ENCODE measurements around the gene RTEL1. TPM values are rescaled to one million over a fixed set of nuclear protein-coding genes. Genes with fewer than 3 reads are reported as not detected.

The RTEL1 gene
- total RNA-seq, 1 donor from 2014 or later = 34.1 TPM

DNA sequence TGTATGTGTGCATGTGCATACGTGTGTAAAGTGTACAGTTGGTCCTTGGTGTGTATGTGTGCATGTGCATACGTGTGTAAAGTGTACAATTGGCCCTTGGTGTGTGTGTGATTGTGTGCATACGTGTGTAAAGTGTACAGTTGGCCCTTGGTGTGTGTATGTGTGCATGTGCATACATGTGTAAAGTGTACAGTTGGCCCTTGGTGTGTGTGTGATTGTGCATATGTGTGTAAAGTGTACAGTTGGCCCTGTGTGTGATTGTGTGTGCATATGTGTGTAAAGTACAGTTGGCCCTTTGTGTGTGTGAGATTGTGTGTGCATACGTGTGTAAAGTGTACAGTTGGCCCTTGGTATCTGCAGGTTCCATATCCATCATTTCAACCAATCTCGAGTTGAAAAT is 73.3 kb downstream of the RTEL1 start:
- no peak for ATAC-seq
- DNase-seq (ENCODE audit: low spot score) = no peak
- intact Hi-C loops (cut with DNase I) = no loop called here

DNA sequence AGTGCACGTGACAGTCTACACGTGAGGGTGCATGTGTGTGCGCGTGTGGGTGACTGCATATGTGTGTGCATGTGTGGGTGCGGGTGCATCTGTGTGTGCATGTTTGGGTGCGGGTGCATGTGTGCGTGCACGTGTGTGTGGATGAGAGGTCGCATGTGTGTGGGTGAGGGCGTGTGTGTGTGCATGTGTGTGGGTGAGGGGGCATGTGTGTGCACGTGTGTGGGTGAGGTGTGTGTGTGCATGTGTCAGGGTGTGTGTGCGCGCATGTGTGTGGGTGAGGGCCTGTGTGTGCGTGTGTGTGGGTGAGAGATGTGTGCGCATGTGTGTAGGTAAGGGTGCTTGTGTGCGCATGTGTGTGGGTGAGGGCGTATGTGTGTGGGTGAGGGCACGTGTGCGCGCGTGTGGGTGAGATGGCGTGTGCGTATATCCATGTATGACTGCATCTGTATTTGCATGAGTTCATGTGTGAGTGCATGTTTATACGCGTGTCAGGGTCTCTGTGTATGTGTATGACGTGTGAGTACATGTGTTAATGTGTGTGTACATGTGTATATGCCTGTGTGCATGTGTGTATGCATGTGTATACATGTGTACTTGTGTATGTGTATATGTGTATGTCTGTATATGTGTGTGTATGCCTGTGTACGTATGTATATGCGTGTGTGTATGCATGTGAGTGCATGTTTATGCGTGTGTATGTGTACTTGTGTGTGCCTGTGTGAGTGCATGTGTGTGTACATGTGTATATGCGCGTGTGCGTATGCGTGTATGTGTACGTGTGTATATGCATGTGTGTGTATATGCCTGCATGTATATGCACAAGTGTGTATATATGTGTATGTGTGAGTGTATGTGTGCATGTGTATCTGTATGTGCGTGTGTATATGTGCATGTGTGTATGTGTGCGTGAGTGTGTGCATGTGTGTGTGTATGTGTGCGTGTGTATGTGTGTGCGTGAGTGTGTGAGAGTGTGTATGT is 74.3 kb downstream of the RTEL1 start:
- ATAC-seq = no peak
- peak; percentile 17 for DNase-seq (ENCODE audit: low spot score)
- intact Hi-C loops (cut with DNase I) = no loop called here

DNA sequence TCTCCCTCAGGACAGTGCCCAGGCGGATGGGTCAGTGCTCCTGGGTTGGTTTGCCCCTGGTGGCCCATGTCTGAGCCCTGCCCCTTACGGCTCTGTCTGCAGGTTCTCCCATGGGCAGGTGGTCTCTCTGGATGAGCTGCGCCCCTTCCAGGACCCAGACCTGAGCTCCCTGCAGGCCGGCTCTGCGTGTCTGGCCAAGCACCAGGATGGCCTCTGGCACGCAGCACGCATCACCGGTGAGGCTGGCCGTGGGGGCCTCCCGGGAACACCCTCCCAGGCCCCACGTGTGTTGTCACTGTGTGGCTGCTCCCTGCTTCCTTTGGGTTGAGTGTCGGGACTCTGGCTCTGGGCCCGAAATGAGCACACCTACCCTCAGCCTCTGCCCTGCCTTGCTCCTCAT is 75.0 kb downstream of the RTEL1 start:
- DNase-seq (ENCODE audit: low spot score) (no peak), ATAC-seq (no peak)
- intact Hi-C loops (cut with DNase I) = no loop called here

DNA sequence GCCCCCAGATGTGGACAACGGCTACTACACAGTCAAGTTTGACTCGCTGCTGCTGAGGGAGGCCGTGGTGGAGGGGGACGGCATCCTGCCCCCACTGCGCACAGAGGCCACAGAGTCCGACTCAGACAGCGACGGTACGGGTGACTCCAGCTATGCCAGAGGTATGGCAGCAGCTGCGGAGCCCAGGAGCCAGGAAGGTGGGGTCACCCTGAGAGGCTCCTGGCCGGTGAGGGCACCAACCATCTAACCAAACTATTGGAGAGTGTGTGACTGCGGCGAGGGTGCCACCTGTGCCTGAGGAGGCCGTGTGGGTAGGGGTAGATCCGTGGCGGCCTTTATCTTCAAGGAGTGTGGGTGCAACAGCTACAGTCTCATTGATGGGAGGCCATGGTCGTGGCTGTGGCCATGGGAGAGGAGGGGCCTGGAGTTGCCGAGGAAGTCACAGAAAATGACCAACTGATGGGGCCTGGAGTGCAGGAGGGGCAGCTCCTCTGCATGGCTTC is 75.5 kb downstream of the RTEL1 start:
- DNase-seq (ENCODE audit: low spot score) (peak; percentile 55), ATAC-seq (no peak)
- intact Hi-C loops (cut with DNase I) = no loop called here

DNA sequence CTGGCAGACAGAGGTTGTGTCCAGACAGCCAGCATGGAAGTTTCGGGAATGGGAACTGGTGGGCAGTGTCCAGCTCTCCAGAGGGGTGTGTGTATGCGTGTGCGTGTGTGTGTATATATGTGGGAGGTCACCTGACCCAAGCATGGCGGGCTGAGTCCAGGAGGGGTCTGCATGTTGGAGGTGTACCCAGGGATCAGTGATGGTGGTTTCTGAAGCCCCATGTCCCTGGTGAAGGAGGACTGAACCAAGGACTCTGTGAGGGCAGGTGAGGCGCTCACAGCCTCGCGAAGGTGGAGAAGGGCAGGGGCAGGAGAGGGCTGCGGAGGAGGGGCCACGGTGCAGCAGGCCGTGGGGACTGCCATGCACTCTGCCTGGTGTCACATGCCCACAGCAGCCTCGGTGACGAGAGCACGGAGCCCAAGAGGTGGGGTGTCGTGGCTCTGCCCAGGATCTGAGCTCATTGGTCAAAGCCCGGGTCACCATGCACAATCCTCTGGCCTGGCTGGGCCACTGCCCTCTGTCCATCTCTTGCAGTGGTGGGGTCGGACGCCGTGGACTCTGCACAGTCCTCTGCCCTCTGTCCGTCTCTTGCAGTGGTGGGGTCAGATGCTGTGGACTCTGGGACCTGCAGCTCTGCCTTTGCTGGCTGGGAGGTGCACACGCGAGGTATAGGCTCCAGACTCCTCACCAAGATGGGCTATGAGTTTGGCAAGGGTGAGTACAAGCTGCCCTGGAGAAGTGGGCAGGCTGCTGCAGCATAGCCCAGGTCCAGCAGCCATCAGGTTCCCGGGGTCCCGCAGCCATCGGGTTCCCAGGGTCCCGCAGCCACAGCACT is 76.2 kb downstream of the RTEL1 start:
- no peak for ATAC-seq
- DNase-seq (ENCODE audit: low spot score) = peak; percentile 53
- intact Hi-C loops (cut with DNase I) = no loop called here

DNA sequence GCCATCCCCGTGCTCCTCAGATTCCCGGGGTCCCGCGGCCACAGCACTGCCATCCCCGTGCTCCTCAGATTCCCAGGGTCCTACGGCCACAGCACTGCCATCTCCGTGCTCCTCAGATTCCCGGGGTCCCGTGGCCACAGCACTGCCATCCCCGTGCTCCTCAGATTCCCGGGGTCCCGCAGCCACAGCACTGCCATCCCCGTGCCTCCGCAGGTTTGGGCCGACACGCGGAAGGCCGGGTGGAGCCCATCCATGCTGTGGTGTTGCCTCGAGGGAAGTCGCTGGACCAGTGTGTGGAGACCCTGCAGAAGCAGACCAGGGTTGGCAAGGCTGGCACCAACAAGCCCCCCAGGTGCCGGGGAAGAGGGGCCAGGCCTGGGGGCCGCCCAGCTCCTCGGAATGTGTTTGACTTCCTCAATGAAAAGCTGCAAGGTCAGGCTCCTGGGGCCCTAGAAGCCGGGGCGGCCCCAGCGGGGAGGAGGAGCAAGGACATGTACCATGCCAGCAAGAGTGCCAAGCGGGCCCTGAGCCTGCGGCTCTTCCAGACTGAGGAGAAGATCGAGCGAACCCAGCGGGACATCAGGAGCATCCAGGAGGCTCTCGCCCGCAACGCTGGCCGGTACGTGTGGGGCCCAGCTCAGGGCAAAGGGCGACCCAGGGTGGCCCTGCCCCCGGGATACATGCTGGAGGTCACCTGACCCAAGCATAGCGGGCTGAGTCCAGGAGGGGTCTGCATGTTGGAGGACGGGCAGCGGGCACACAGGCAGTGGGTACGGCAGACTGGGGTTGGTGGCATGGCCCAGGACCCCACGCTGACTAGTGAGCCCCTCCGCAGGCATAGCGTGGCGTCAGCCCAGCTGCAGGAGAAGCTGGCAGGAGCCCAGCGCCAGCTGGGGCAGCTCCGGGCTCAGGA is 77.1 kb downstream of the RTEL1 start:
- DNase-seq (ENCODE audit: low spot score) = peak; percentile 58
- intact Hi-C loops (cut with DNase I) = no loop called here
- ATAC-seq = no peak

DNA sequence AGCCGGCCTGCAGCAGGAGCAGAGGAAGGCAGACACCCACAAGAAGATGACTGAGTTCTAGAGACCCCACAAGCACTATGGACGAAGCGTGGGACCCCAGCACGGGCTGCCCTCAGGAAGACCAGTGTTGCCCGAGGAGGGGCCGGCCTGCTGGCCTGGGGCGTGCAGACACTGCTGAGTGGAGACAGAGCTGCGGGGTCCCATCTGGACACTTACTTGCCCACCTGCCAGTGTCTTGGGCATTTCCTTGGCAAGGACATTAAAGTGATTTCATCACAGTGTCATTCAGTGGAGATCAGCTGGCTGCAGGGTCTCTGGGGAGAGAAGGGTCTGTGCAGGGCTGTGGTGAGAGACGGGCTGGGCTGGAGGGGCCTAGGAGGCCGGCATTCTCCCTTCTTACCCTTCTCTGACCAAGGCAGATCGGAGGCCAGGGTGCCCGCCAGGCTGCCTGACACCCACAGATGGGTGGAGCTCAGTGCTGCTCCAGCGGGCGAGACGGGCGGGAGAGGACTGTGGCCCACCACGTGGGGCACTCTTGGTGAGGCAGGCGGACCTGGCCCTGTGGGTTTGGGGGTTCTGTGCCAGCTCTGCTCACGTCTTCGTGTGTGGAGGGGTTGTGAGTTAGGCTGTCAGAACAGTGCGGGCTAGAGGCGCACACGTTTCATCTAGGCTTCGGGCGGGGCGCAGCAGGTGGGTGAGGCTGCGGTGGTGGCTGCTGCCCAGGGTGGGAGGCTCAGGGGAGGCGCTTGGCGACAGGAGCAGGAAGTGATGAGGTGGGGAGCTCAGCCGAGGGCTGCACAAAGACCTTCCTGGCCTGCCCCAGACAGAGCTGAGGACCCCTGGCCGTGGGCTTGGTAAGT is 78.0 kb downstream of the RTEL1 start, which contains the start of gene LIME1:
Gene LIME1, plus strand, starts transcription at position 806 of the 860 bp plus-strand sequence. CDS start 886 bp downstream, outside the sequence.
- no peak for ATAC-seq
- intact Hi-C loops (cut with DNase I) = no loop called here

DNA sequence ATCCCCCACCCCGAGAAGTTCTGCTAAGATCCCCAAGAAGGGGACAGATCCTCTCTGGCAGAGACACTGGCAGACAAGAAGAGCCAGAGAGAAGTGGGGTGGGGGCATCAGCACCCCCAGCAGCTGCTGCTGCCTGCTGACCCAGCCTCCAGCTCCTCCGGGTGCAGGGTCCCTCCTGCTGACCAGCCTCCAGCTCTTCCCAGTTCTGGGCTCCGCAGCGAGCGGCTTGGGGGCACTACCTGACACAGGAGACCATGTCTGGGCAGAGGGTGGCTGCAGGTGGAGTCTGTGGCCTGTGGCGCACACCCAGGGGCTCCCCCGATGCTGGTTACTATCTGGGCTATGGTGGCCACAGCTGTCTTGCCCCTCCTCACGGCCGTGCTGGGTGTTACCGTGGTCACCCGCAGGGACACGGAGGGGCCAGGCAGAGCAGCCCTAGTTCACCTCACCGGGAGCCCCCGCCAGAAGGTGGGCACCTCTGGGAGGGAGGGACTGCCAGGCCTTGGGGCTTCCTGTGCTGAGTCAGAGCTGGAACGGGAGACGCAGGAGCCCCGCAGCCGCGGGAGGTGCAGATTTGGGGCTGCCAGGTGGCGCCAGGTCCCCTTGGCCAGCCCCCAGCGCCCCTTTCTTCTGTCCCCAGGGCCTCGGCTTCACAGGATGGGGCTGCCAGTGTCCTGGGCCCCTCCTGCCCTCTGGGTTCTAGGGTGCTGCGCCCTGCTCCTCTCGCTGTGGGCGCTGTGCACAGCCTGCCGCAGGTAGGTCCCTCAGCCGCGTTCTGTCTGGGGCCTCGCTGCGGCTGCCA is 79.0 kb downstream of the RTEL1 start:
- ATAC-seq (no peak), DNase-seq (ENCODE audit: low spot score) (peak; percentile 63)
- intact Hi-C loops (cut with DNase I) = no loop called here

More for the DNA sequence above, 78.0 kb downstream of the RTEL1 start, which contains the start of gene LIME1:
- DNase-seq (ENCODE audit: low spot score) = peak; percentile 64

DNA sequence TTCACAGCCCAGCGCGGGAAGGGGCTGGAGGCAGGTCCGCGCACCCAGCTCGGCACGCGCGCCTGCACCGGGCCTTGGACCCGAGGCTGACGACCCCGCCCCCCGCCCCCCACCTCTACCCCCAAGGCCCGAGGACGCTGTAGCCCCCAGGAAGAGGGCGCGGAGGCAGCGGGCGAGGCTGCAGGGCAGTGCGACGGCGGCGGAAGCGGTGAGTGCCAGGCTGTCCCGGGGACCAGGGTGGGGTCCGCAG is 79.5 kb downstream of the RTEL1 start:
- ATAC-seq = no peak
- no peak for DNase-seq (ENCODE audit: low spot score)
- intact Hi-C loops (cut with DNase I) = no loop called here

DNA sequence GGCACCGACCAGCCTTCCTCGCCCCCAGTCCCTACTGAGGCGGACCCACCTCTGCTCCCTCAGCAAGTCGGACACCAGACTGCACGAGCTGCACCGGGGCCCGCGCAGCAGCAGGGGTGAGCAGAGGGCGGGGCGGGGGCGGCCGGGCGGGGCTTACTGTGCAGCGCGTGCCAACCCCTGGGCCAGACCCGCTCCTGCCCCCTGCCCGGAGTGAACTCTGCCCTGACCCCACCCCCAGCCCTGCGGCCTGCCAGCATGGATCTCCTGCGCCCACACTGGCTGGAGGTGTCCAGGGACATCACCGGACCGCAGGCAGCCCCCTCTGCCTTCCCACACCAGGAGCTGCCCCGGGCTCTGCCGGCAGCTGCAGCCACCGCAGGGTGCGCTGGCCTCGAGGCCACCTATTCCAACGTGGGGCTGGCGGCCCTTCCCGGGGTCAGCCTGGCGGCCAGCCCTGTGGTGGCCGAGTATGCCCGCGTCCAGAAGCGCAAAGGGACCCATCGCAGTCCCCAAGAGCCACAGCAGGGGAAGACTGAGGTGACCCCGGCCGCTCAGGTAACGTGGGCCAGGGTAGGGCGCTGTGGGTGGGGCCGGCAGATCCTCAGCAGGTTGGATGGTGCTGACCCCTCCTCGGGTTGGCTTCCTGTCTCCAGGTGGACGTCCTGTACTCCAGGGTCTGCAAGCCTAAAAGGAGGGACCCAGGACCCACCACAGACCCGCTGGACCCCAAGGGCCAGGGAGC is 80.0 kb downstream of the RTEL1 start:
- ATAC-seq (no peak), DNase-seq (ENCODE audit: low spot score) (peak; percentile 71)
- intact Hi-C loops (cut with DNase I) = no loop called here

DNA sequence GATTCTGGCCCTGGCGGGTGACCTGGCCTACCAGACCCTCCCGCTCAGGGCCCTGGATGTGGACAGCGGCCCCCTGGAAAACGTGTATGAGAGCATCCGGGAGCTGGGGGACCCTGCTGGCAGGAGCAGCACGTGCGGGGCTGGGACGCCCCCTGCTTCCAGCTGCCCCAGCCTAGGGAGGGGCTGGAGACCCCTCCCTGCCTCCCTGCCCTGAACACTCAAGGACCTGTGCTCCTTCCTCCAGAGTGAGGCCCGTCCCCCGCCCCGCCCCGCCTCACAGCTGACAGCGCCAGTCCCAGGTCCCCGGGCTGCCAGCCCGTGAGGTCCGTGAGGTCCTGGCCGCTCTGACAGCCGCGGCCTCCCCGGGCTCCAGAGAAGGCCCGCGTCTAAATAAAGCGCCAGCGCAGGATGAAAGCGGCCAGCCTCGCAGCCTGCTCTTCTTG is 80.6 kb downstream of the RTEL1 start:
- DNase-seq (ENCODE audit: low spot score) (peak; percentile 79), ATAC-seq (peak; percentile 11)
- intact Hi-C loops (cut with DNase I) = no loop called here

DNA sequence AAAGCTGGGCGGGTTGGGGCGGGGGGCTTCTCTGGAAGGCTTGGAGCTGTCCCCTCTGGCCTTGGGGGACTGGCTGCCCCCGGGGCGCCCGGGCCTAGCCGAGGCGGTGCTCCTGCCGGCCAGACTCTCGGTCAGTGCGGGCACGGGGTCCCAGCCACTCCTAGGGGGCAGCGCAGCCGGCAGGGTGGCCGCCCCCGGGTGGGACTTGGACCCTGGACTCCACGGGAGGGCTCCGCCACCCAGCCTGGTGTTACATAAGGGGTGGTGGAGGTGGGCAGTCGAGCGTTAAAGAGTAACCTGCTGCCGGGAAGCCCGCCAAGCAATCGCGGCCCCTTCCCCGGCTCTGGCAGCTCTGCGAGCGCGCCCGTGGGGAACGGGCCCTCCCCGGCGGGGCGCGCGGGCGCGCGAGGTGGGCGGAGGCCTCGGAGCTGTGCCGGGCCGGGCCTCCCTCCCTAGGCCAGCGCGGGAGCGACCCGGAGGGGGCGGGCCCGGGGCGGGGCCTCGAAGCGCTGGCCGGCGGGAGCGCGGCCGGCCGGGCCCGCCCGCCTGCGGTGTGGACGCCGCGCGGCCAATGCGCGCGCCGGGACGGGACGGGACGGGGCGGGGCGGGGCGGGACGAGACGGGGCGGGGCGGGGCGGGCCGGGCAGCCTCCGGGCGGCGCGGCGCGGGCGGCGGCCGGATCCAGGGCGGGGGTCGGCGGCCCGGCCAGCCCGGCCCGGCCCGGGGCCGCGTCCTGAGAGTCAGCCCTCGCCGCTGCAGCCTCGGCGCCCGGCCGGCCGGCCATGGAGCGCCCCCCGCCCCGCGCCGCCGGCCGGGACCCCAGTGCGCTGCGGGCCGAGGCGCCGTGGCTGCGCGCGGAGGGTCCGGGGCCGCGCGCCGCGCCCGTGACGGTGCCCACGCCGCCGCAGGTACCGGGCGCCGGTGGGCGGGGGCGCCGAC is 81.3 kb downstream of the RTEL1 start, which contains the start of gene SLC2A4RG:
Gene SLC2A4RG, plus strand, starts transcription at position 647 of the 940 bp plus-strand sequence. Its CDS starts 137 bp downstream, at position 784.
- intact Hi-C loops (cut with DNase I) = loop anchor here (10.0 kb wide), 1 partner anchor 75 kb away; no protein-coding TSS in a partner anchor
- peak; percentile 89 for DNase-seq (ENCODE audit: low spot score)
- peak; percentile 51 for ATAC-seq

DNA sequence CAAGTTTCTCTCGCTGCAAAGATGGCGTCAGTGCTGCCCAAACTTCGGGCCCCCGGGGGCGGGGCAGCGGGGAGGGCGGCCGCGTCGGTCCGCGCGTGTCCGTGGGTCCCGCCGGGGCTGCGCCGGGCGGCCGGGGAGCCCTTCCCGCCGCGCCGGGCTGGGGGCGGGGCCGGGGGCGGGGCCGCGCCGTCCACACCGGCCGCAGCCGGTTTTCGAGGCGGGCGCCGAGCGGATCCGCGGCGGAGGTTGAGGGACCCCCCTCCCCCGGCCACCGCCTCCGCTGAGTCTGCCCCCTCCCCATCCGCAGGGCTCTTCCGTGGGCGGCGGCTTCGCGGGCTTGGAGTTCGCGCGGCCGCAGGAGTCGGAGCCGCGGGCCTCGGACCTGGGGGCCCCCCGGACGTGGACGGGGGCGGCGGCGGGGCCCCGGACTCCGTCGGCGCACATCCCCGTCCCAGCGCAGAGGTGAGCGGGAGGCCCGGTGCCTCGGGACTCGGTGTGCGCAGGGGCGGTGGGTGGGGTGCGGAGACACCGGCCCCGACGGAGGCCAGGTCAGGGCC is 82.0 kb downstream of the RTEL1 start:
- intact Hi-C loops (cut with DNase I) = loop anchor here (10.0 kb wide), 1 partner anchor 75 kb away; no protein-coding TSS in a partner anchor
- DNase-seq (ENCODE audit: low spot score) = peak; percentile 84
- ATAC-seq = no peak

DNA sequence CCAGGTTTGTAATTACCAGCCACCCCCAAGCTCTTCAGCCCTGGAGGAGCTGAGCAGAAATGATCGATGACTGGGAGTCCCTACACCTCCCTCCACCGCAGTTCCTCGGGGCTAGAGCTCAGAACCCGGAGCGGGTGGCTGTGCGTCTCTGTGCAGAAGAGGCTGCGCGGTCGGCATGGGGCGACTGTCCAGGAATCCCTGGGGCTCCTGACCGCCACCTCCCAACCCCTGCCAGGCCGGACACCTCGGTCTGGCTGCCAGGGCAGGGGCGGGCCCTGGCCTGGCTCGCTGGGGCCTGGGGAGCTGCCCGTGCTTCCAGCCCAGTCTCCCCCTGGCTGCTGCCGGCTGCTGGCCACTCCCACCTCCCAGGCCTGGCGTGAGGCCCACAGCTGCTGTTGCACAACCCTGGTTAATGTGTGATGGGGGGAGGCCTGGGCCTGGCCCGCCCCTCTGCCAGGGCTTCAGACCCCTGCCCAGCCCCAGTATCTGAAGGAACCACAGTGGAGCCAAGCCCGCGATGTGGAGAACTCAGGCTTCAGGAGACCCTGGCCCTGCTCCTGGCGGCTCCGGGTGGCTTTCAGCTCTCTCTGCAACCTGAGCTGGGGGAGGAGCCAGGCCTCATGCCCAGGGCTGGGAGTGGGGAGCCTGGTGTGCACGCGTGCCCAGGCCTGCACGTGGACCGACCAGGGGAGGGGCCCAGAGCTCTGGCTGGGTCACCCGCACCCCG is 82.7 kb downstream of the RTEL1 start:
- intact Hi-C loops (cut with DNase I) = loop anchor here (10.0 kb wide), 1 partner anchor 76 kb away; no protein-coding TSS in a partner anchor
- DNase-seq (ENCODE audit: low spot score) (peak; percentile 98), ATAC-seq (peak; percentile 91)
